Calu3 (cell line): ENCODE results near the gene ADGRL3. TPM values are rescaled to one million over a fixed set of nuclear protein-coding genes. Genes with fewer than 3 reads are reported as not detected.

ENCODE experiments used
- BruUV-seq: library from RNA; stranded (reverse); fragments of 400-500 nt; replicated peaks from 2 replicates; lab custom pipeline; 2021; lab: Mats Ljungman, UMichigan
- CTCF ChIA-PET: fragments of 300-600 bp; sonication (Branson Sonifier 250); formaldehyde crosslinking; loops from one replicate; lab custom pipeline; 2022; ENCODE audit warnings: antibody characterized with exemption; lab: Charles Lee
- DNase-seq: peaks from one replicate; pipeline ENCODE4 v3.0.0; 2022
- H3K27ac Mint-ChIP-seq: one replicate; pipeline ENCODE4 v1.8.0; 2022; ENCODE audit warnings: mixed read lengths; ENCODE audit not compliant: unreplicated experiment
- H3K27me3 Mint-ChIP-seq: one replicate; pipeline ENCODE4 v1.8.0; 2022; ENCODE audit warnings: mixed read lengths; ENCODE audit not compliant: unreplicated experiment
- H3K36me3 Mint-ChIP-seq: one replicate; pipeline ENCODE4 v1.8.0; 2022; ENCODE audit warnings: mild to moderate bottlenecking, moderate library complexity, mixed read lengths; ENCODE audit not compliant: insufficient read depth, unreplicated experiment
- H3K4me1 Mint-ChIP-seq: one replicate; pipeline ENCODE4 v1.8.0; 2022; ENCODE audit warnings: mild to moderate bottlenecking, low read depth, mixed read lengths; ENCODE audit not compliant: unreplicated experiment
- H3K4me3 Mint-ChIP-seq: one replicate; pipeline ENCODE4 v1.8.0; 2022; ENCODE audit warnings: mild to moderate bottlenecking, low read depth, moderate library complexity, mixed read lengths; ENCODE audit not compliant: unreplicated experiment
- H3K9me3 Mint-ChIP-seq: one replicate; pipeline ENCODE4 v1.8.0; 2022; ENCODE audit warnings: low read depth, mixed read lengths; ENCODE audit not compliant: unreplicated experiment
- intact Hi-C: fragments of 100-400 bp; cut with micrococcal nuclease; formaldehyde crosslinking; loops from one replicate; pipeline ENCODE4 v1.10.0; 2022; ENCODE audit not compliant: unreplicated experiment
- total RNA-seq: library from RNA; stranded (reverse); gene quantifications from 2 replicates; pipeline ENCODE4 v1.2.3, GENCODE V29; 2022
- TF ChIP-seq, protein P1 (sequence below): fragments of 200-600 bp; IDR thresholded peaks from one replicate; pipeline ENCODE4 v1.8.0; 2022; ENCODE audit warnings: antibody characterized with exemption; ENCODE audit not compliant: unreplicated experiment

The ADGRL3 gene
- total RNA-seq, 1 experiment from 2014 or later: 0.66 TPM

DNA sequence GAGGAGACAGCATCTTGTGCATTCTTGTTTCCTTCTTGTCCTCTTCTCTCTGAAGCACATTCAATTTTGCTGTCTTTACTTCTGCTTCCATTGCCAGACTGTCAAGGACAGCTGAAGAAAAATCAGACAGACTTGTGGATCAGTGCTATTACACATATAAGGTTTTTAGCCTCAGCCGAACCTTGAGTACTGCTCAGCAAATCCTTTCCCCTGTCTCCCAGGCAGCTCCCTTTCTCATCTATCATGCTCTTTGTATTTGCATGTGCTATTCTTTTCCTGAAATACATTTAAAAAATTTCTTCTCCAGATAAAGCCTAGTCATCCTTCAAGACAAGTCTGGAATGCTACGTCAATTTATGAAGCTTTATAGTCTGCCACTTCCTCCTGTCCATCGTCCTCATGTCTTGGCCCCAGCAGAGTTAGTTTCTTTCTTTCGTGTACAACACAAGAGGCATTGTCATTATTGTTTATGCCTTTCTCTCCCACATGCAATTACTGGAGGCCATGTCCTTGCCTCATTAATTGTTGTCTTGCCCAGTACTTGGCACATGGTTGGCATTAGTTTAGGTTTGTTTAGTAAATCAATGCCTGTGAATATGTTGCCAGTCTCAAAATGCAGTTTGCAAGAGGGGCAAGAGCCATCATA lies 45.1 kb downstream of the ADGRL3 start:
- Mint-ChIP-seq H3K9me3 (no peaks in the 10 kb centered on the region), H3K4me3 (no peak overlapping the region), H3K27ac (no peak overlapping the region), H3K4me1 (no peaks in the 10 kb centered on the region), H3K27me3 (no peaks in the 10 kb centered on the region), H3K36me3 (no peaks in the 10 kb centered on the region)
- CTCF ChIA-PET: no interaction called here
- intact Hi-C loops: no loop called here
- BruUV-seq: no TSS peak
- TF ChIP-seq, protein P1, sequence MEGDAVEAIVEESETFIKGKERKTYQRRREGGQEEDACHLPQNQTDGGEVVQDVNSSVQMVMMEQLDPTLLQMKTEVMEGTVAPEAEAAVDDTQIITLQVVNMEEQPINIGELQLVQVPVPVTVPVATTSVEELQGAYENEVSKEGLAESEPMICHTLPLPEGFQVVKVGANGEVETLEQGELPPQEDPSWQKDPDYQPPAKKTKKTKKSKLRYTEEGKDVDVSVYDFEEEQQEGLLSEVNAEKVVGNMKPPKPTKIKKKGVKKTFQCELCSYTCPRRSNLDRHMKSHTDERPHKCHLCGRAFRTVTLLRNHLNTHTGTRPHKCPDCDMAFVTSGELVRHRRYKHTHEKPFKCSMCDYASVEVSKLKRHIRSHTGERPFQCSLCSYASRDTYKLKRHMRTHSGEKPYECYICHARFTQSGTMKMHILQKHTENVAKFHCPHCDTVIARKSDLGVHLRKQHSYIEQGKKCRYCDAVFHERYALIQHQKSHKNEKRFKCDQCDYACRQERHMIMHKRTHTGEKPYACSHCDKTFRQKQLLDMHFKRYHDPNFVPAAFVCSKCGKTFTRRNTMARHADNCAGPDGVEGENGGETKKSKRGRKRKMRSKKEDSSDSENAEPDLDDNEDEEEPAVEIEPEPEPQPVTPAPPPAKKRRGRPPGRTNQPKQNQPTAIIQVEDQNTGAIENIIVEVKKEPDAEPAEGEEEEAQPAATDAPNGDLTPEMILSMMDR: no peak
- no peak for DNase-seq

DNA sequence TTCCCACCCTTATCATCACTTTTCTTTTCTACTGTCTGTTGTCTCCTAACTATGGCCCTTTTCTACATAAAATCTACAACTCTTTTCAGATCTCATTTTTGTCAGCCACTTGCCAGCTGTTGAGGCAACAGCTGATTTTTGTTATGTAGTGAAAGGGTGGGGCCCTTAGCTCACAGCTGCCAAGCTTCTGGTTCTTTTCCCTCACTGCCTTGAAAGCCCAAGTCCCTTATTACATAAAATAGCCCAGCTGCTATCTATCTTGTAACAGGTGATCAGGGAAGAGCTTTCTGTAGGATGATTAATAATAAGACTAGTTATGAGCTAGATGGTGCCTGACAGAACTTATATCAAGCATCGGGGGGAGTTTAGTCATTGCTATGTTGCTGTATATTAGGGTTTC lies 45.9 kb downstream of the ADGRL3 start:
- Mint-ChIP-seq H3K9me3 (no peaks in the 10 kb centered on the region), H3K27me3 (no peaks in the 10 kb centered on the region), H3K4me1 (no peaks in the 10 kb centered on the region), H3K4me3 (no peak overlapping the region), H3K36me3 (no peaks in the 10 kb centered on the region), H3K27ac (no peak overlapping the region)
- no peak for DNase-seq
- TF ChIP-seq, protein P1: no peak
- intact Hi-C loops: no loop called here
- CTCF ChIA-PET: no interaction called here
- no TSS peak for BruUV-seq

DNA sequence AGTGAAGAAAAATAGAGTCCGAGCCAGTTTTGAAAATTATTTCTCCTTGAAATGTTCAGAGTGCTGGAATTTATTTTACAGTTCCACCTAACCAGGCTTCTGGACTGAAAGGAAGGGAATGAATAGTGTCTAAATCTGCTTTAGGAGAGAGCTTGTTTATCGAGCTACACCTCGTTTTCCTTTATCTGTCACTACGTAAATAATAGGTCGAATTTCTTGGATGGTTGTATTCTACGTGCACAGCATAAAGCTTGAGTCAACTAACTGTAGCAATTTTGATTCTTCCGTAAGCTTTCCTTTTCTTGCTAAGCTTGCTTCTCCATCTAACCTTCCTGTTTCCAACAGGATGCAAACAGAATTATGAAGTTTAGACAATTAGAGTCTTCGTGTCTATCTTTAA lies 48.6 kb downstream of the ADGRL3 start:
- no peaks in the 10 kb centered on the region for H3K27me3 Mint-ChIP-seq
- TF ChIP-seq, protein P1: no peak
- no peak overlapping the region for H3K4me3 Mint-ChIP-seq
- H3K4me1 Mint-ChIP-seq: no peaks in the 10 kb centered on the region
- no TSS peak for BruUV-seq
- intact Hi-C loops: no loop called here
- H3K36me3 Mint-ChIP-seq: no peaks in the 10 kb centered on the region
- DNase-seq: no peak
- no peaks in the 10 kb centered on the region for H3K9me3 Mint-ChIP-seq
- CTCF ChIA-PET: interaction anchor here (0.7 kb wide), 1 partner anchor 359 kb away, joined by 3 read pairs; no protein-coding TSS in a partner anchor
- H3K27ac Mint-ChIP-seq: no peak overlapping the region

DNA sequence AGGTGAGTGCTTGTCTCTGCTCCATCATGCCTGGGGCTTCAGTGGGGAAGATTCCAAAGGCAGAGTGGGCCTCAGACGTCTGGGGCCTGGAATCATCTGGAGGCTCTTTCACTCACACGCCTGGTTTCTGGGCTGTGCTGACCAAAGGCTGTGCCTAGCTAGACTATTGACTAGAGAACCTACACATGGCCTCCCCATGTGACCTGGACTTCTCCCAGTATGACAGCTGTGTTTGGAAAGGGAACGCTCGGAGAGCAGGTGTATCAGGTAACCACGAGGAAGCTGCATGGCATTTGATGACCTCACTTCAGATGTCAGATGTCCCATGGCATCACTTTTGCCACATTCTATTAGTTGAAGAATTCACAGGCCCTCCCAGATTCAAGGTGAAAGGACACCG lies 51.0 kb downstream of the ADGRL3 start:
- Mint-ChIP-seq H3K4me1 (no peaks in the 10 kb centered on the region), H3K27ac (no peak overlapping the region), H3K4me3 (no peak overlapping the region), H3K27me3 (no peaks in the 10 kb centered on the region), H3K36me3 (no peaks in the 10 kb centered on the region), H3K9me3 (no peaks in the 10 kb centered on the region)
- intact Hi-C loops: no loop called here
- DNase-seq: no peak
- CTCF ChIA-PET: no interaction called here
- BruUV-seq: no TSS peak
- TF ChIP-seq, protein P1: no peak
